NCI-H2029 (cell line): ENCODE data around the gene MRPL24.

Experiments
- DNase-seq: peaks from one replicate; lab custom pipeline; 2025; lab: John Stamatoyannopoulos, UW

MRPL24 gene

DNA sequence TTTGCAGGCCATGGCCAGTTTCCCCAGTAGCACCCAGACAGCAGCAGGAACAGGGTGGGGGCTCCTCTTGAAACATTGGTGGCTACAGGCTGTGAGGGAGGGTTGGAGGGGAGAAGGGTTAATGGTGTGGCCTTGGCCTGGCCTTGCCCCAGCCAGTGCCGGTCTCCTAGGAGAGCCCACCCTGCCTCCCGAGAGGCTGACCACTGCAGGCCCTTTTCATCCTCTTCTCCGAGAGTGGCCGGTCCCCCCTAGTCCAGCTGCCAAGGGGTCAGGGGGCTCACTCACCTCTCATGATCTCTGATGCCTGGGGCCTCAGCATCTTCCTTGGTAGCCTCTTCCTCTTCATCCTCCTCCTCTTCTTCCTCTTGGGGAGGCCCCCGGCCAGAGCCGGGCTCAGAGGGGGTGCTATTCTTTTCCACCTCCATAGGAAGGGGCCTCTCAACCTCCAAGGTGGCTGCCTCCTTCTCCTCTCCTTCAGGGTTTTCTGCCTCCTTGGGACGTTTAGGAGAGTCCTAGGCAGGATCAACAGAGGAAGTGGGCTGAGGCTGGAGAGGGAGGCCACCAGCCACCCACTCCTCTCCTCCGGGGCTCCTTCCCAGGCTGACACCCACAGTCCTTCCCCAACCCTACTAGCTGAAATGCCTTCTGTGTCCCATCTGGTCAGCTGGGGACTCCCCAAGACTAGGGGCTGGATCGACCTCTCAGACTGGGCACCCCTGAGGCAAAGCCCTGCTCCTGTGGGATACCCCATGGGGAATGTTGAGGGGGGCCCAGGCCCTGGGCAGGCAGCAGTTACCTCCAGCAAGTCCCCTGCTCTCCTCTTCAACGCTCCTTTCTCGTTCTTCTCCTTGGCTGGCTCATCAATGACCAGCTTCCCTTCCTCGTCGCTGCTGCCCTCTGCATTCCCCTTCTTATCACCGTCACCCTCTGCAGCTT, 2.7 kb upstream of the MRPL24 start:
- DNase-seq = no peak

DNA sequence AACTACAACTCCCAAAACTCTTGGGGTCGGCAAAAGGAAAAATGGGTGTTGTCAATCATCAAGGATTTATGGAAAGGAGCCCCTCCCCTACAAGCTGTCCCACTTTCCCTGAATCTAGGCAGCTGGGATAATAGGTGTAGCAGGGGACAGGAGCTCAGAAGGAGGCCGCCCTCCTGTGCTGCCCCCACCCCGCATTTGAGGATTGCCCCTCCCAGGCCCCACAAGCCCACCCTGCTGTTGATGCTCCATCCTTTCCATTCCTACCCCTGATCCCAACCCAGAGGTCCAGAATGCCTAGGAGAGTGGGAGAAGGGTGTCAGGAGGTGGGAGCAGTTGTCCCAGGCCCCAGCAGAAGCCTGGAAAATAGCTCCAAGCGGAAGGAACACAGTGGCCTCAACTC, 1.9 kb upstream of the MRPL24 start:
- no peak for DNase-seq

DNA sequence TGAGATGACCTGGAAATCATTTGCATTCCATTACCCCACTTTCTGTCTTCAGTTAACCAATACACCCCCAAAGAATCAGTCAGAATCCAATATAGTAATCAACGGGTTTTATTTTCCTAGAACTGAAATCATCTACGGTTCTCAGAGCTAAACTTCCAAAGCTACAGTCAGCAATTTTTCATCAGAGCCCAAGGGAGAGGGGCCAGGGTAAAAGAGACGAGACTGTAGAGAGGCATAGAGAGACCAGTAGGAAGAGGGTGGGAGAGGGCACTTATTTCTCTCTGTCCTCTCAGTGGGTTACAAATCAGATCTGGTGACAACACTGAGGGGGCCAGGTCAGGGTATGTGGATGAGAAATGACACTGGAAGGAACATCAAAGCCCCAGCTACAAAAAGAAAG, 1.1 kb upstream of the MRPL24 start:
- no peak for DNase-seq

DNA sequence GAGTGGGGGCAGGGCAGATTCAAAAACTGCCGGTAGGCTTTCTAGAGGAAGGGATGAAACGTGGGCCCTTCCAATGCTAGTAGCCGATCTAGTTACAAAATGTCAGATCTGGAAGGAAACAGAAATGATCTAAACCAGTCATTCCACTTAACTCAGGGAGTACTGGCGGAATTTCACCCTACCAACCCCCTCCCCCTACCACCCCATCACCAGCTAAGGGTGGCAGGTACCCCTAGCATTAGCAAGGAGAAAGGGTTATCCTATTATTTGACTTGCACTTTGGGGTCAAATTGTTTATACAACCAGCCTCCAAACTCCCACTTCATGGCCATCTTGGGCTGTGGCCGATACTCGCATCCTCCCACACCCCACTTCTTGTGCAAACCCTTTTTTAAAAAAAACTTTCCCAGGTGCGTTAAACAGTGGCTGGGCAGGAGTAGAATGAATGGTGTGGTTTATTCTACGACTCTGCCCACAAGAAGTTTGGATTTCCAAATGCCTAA, 644 bp upstream of the MRPL24 start:
- DNase-seq = no peak

DNA sequence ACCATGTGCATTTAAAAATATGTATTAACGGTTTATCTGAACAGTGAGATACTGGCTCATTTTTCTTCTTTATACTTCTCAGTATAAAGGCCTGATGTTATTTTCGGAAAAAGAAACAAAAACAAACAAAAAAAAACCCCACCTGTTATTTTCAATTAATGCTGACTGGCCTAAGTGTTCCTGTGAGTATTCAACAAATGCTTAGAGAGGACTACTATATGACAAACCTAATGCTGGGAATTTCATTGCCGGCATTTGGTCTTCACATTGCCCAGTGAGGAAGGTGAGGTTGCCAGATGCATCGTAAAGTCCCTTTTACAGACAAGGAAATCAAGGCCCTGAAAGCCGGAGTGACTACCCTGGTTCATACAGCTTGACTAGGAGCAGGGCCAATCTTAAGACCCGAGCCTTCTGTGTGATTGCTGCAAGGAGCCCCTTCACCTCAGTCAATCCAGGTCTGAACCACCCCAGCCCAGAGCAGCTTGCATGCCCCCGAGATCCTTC, 599 bp downstream of the MRPL24 start:
- no peak for DNase-seq

DNA sequence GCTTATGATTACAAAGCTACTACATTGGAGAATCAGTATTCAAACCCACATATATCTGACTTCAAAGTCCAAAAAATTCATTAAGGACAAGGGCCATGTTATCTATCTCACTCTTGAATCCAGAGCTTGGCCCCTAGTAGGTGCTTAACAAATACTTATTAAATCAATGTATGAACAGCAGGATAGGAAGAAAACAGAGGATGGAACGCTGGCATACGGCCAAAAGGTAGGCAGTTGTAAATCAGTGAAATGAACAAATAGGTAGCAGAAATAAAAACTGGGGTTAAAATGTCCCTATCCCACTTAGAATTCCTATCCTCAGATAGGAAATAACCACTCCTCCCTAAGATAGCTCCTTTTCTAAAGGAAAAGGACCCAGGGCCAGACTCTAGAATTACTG, 2.0 kb downstream of the MRPL24 start:
- no peak for DNase-seq

DNA sequence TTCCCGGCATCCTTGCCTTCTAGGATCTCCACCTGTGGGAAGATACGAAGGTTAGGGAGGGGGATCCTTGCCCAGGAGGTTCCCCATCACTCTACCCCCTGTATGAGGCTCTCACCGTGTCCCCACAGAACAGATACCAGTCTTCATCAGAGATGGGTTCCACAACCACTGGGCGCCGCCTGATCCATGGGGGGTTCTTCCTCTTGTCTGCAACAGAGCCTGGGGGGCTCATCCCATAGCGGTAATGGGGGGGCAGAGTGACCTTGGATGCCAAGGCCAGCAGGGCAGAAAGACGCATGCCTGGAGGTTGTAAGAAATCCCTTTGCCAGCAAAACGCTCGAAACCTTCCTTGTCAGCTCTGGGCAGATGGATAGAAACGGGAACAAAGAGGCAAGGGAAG, 2.5 kb downstream of the MRPL24 start:
- no peak for DNase-seq

DNA sequence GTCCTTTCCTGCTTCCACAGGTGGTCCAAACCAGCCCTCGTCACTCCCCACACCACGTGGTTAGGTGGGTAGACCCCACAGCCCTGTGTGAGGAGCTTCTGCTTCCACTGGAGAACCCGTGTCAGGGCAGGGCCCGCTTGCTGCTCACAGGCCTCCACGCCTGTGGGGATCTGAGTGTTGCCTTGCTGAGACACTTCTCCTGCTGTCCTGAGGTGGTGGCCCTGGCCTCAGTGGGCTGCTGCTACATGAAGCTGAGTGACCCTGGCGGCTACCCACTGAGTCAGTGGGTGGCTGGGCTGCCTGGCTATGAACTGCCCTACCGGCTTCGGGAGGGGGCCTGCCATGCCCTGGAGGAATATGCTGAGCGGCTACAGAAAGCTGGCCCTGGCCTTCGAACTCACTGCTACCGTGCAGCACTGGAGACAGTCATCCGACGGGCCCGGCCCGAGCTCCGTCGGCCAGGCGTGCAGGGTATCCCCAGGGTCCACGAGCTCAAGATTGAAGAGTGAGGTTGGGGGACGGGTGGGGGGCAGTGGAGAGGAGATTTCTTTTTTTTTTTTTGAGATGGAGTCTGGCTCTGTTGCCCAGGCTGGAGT, 6.8 kb downstream of the MRPL24 start:
- DNase-seq = no peak

DNA sequence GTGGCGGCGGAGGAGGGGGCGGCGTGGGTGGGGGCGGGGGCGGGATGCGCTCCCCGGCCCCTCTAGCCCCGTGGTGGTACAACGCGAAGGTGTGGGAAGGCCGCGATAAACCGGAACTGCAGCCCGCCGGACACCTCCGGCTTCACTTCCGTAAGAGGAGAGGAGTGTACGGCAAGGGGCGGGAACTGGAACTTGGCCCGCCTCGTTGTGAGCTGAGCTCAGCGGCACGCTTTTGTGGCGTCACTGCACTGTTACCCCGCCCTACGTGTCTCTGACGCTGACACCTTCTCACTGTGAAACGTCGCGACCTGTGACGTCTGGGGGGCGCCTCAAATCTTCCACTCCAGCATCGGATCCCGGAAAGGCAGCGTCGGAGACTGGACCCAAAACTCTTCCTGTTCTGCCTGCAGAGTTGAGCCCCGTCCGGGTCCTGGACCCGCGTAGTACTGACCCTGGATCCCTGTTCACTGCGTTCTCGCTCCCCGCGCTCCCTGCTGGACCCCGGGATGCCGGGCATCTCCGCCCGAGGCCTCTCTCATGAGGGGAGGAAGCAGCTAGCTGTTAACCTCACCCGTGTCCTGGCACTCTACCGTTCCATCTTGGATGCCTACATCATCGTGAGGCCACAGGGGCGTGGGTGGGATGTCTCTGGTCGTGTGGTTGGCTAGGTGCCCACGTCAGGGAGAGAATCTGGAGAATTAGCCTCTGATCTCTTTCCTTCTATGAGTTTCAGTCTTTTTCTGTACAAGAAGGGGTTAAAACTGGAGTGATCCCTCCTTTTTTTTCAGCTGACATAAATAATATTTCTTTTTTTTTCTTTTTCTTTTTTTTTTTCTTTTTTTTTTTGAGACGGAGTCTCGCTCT, 12.1 kb downstream of the MRPL24 start, which contains the start of gene ISG20L2:
TSS of gene ISG20L2 (minus strand) at position 168 of the 864 bp plus-strand sequence. CDS start 1,114 bp downstream, outside the sequence.
- DNase-seq = peak; percentile 97

DNA sequence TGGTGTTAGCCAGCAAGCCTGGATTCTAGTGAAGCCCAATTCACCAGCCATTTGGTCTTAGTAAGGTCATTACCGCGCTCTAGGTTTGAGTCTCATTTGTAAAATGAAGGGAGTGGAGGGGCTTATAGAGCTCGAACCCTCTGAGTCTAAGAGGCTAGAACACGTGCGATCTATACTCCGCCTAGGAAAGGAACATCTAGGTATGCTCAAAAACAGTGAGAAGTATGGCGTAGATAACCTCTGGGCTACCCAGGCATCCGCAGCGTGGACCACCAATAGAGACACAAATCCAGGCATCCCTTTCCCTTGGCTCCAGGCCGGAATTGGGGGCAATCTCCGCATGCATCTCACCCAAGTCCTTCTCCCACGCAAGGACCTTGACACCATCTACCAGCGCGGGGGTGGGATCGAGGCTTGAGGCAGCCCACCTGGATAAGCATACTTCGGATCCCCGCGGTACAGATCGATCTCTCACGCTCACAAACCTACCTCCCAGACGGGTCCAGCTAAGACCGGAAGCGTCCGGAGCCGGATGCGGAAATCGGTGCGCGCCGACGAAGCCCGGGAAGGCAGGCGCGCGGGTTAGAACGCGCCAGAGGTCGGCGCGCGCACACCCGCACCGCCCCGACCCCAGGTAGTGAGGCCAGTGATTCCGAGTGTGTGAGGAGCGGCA, 12.8 kb downstream of the MRPL24 start, which contains the start of gene METTL25B:
TSS of gene METTL25B (plus strand) at position 544 of the 673 bp plus-strand sequence. CDS start 636 bp downstream, outside the sequence.
- peak; percentile 72 for DNase-seq

DNA sequence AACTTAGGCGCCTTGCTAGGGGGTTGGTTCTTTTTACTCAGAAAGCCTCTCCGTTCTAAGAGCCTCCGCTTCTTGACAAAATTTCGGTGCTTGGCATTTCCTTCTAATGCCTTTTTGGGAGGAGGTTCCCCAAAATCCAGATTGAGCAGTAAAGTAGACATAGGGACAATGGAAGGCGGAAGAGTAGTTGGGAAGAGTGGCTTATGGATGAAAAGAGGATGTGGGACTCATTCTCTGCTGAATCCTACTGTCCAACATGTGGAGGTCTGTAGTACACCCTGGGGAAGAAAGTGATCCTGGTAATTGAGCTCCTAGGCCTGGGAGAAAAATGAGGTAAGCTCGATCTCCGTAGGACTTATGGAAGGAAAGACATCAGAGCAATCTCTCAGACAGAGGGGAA, 13.4 kb downstream of the MRPL24 start:
- DNase-seq = no peak

DNA sequence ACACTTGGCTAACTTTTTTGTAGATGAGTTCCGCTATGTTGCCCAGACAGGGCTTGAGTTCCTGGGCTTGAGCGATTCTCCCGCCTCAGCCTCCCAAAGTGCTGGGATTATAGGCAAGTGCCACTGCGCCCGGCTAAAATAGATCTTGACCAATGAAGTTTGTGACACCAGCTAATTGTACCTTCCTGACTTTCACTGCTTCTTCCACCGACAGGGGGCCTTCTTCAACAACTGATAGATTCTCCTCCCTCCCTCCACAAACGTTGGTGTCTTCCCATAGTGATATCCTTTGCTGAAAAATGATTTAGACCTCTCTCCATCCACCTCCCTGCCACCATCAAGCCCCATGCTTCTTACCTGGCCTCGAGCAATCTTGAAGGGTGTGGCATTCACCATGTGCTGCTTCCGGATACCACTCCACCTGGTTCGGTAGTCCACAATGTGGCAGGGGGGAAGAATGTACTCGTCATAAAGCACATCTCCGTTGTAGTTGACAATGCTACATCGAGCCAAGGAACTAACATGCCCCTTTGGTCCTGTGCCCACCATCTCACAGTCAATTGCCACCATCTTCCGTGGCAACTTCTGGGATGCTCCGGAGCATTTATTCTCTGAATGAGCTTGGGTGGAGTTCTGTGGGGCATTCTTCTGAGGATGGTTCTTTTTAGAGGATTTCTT, 14.2 kb downstream of the MRPL24 start:
- peak; percentile 45 for DNase-seq

DNA sequence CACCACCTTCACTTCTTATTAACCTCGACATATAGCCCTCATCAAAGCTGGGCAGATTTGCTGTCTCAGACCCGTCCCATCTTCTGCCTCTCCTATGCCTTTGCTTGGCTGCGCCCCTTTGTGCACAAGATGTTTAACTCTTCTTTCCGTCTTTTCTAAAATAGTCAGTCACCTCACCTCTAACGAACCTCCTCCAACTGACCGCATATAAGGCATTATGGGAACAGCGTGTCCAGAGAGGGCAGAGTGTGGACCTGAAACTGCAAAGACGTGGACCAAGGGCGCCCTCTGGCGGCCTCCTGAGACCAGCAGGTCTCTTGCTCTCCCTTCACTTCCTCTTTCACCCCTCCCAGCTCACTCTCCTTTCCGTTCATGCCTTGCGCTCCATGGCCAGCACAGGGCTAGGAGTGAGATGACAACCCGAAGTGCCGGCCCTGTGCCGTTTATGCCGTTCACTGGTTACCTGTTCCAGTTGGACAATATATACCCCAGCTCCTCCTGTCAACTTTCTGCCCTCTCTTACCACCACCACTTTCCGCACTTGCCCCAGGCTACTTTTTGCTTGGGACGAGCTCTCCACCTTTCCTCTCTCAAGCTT, 15.1 kb downstream of the MRPL24 start:
- DNase-seq = peak; percentile 69

DNA sequence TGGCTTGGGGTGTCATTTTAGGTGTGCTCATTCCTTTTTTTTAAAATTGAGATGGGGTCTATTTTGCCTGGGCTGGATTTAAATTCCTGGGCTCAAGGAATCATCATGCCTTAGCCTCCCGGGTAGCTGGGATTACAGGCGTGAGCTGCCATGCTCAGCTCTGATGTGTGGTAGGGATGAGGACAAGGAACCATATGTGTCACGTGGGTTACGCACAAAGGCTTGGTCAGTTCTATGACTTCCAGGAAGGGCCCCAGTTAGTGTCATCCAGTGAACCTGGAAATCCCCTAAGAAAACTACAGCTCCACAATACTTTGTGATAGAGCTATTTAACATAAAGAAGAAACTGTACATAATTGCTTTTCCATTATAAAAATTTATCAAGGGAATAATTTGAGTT, 19.4 kb downstream of the MRPL24 start:
- DNase-seq = no peak

DNA sequence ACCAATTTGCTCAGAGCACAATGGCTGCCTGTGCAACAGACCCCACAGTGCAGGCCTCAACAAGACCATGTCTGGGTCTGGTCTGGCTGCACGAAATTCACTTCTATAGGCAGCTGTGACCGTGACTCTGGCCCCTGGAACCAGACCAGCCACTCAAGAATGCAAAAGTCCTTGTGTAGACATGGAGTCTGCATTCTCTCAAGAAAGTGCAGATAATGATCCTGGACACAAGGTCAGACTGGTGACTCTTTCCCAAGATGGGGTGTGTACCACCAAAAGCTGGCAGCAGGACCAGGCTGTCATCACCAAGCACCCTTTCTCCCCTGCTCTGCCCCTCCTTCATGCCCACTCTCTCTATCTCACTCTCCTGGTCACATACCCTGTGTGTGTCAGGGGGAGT, 19.8 kb downstream of the MRPL24 start:
- no peak for DNase-seq

DNA sequence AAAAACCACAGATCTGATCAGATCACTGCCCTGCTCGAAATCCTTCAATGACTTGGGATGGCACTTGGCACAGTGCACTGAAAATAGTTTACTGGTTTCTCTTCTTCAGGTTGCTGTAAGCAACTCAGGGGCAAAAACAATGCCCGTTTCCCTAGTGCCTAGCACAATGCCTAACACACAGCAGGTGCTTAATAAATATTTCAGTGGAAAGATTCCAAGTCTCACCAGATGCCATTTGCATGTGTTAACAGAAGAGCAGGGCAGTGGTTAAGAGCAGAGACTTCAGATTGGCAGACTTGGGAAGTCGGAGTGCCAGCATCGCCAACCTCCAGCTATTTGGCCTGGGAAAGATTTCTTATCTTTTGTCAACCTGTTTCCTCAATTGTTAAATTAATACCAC, 23.5 kb downstream of the MRPL24 start:
- no peak for DNase-seq

DNA sequence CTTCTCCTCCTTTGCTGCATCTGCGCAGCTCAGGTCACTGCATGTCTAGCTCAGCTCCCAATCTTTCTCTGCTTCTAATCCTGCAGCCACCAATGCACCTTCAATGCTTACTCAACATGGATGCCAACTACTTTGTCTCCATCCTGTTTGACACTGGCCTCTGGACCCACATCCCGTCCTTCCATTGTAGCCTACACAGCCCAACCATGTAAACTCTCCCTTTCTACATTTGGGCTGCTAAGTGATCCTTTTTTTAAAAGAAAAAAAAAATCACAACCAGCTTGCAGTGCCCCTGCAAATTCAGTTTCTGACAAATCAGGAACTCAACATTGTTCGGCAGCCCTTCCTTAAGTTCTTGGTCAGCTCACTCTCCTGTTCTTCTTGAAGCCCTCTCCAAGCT, 26.1 kb downstream of the MRPL24 start:
- DNase-seq = no peak

DNA sequence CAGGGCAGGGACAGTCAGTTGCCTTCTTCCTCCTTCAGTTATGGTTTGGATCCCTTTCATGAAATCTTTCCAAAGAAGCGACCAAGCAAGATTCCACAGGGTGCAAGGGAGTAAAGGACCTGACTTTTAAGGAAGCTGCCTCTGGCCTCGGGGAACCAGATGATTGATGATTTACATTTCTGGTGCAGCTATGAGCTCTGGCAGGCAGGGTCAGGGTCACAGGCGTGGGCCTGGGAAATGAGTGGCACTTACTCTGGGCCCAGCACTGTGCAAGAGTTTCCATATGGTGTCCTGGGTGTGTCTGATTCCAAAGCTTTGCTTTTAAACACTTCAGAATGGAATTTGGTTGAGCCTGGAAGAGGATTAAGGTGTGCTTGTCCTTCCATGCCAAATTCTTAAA, 28.3 kb downstream of the MRPL24 start:
- DNase-seq = no peak

DNA sequence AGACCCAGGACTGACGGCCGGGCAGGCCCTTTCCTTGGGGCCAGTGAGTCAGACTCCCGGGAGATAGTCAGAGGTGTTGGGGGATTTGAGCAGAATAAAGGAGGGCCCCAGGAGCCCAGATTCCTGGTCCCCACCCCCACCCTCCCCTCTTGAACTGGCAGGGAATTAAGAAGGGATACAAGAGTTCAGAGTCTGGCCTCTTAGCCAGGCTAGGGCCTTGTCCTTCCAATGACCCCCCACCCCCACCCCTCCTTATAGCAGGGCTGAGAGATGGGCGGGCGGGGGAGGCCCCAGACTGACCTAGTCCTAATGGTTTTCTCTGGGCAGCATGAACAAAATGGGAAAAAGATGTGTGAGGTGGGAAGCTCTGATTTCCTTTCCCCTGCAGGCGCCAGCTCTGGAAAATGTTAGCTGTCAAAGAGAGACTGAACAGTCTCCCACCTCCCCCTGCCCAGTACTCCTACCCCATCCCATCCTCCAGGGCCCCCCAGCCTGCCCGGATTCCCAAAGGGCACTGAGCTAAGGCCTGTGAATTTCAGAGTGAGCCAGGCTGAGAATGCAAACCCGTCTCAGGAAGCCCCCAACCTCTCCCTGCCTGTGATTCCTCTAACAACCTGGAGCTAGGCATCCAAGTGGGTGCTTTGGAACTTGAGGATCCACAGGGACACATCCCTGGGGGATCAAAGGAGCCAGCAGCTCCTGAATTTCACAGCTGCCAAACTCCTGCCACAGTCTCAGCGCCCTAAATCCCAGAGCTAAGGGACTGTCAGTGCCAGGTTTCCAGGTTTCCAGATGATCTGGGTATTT, 29.7 kb downstream of the MRPL24 start:
- DNase-seq = no peak
